GM18909 (cell line): ENCODE results near the gene MARK3.

ENCODE experiments used
- ATAC-seq: cut with Tn5 transposase; IDR thresholded peaks from one replicate; pipeline ENCODE4 v1.9.1; 2021; ENCODE audit warnings: mild to moderate bottlenecking; ENCODE audit not compliant: unreplicated experiment, poor library complexity

MARK3 gene

GRCh38 chr14:103362780-103363179, 22.4 kb upstream of the MARK3 start:
- ATAC-seq: no peak

- no peak for ATAC-seq
Observed at GRCh38 chr14:103366741-103367140, 18.5 kb upstream of the MARK3 start.

- no peak for ATAC-seq
Observed at GRCh38 chr14:103367995-103368394, 17.2 kb upstream of the MARK3 start.

- ATAC-seq: no peak
Observed at GRCh38 chr14:103370087-103370486, 15.1 kb upstream of the MARK3 start.

- ATAC-seq: no peak
Observed at GRCh38 chr14:103372017-103372416, 13.2 kb upstream of the MARK3 start.

GRCh38 chr14:103372552-103373304, 12.5 kb upstream of the MARK3 start:
- no peak for ATAC-seq

GRCh38 chr14:103374121-103374520, 11.1 kb upstream of the MARK3 start:
- no peak for ATAC-seq

GRCh38 chr14:103377522-103378037, 7.6 kb upstream of the MARK3 start:
- ATAC-seq: no peak

- no peak for ATAC-seq
Observed at GRCh38 chr14:103378038-103378854, 7.0 kb upstream of the MARK3 start.

GRCh38 chr14:103380719-103381377, 4.4 kb upstream of the MARK3 start:
- ATAC-seq: no peak

- no peak for ATAC-seq
Observed at GRCh38 chr14:103382376-103382775, 2.8 kb upstream of the MARK3 start.

- ATAC-seq: peak; percentile 9
Observed at GRCh38 chr14:103384450-103385151, 614 bp upstream of the MARK3 start.

- no peak for ATAC-seq
Observed at GRCh38 chr14:103385929-103386712, 906 bp downstream of the MARK3 start.

GRCh38 chr14:103386713-103387329, 1.6 kb downstream of the MARK3 start:
- no peak for ATAC-seq

- no peak for ATAC-seq
Observed at GRCh38 chr14:103388664-103389063, 3.4 kb downstream of the MARK3 start.

GRCh38 chr14:103390605-103391004, 5.4 kb downstream of the MARK3 start:
- no peak for ATAC-seq

GRCh38 chr14:103391048-103391447, 5.8 kb downstream of the MARK3 start:
- ATAC-seq: no peak

- no peak for ATAC-seq
Observed at GRCh38 chr14:103392106-103392505, 6.9 kb downstream of the MARK3 start.

- no peak for ATAC-seq
Observed at GRCh38 chr14:103392572-103392971, 7.4 kb downstream of the MARK3 start.
